NCI-H1694 treated with DMSO at 0.1 percent for 48 hours (cell line): ENCODE measurements around the gene PTX4.

ENCODE experiments used
- DNase-seq: peaks from one replicate; lab custom pipeline; 2025; lab: John Stamatoyannopoulos, UW

PTX4 gene

GRCh38 chr16:1500465-1501150 lies 11.9 kb upstream of the PTX4 start:
- DNase-seq, result no peak

- DNase-seq, result no peak
Observed at GRCh38 chr16:1499756-1500464, 11.2 kb upstream of the PTX4 start.

GRCh38 chr16:1498899-1499676 lies 10.3 kb upstream of the PTX4 start:
- no peak for DNase-seq

- DNase-seq, result no peak
Observed at GRCh38 chr16:1497014-1497598, 8.4 kb upstream of the PTX4 start.

GRCh38 chr16:1496464-1496863 lies 7.7 kb upstream of the PTX4 start:
- DNase-seq, result no peak

- no peak for DNase-seq
Observed at GRCh38 chr16:1495889-1496262, 7.1 kb upstream of the PTX4 start.

- DNase-seq, result no peak
Observed at GRCh38 chr16:1495211-1495888, 6.6 kb upstream of the PTX4 start.

- peak; percentile 57 for DNase-seq
Observed at GRCh38 chr16:1494711-1495110, 6.0 kb upstream of the PTX4 start.

GRCh38 chr16:1494129-1494640 lies 5.4 kb upstream of the PTX4 start:
- no peak for DNase-seq

GRCh38 chr16:1493746-1494094 lies 5.0 kb upstream of the PTX4 start:
- DNase-seq, result no peak

- peak; percentile 20 for DNase-seq
Observed at GRCh38 chr16:1492923-1493745, 4.4 kb upstream of the PTX4 start, which contains the start of gene TELO2. TELO2 (plus strand) TSS chr16:1493360; CDS start chr16:1494282, 922 bp downstream.

- no peak for DNase-seq
Observed at GRCh38 chr16:1492082-1492922, 3.6 kb upstream of the PTX4 start.

- no peak for DNase-seq
Observed at GRCh38 chr16:1491327-1491726, 2.6 kb upstream of the PTX4 start.

GRCh38 chr16:1489077-1489476 lies 333 bp upstream of the PTX4 start:
- DNase-seq, result no peak

- no peak for DNase-seq
Observed at GRCh38 chr16:1488054-1488601, 616 bp downstream of the PTX4 start.

- DNase-seq, result no peak
Observed at GRCh38 chr16:1487395-1488053, 1.2 kb downstream of the PTX4 start.

- DNase-seq, result no peak
Observed at GRCh38 chr16:1486551-1487390, 2.0 kb downstream of the PTX4 start.

GRCh38 chr16:1485847-1486496 lies 2.8 kb downstream of the PTX4 start:
- no peak for DNase-seq
